Measurements from ENCODE around the gene AANAT. TPM values are rescaled to one million over a fixed set of nuclear protein-coding genes. Genes with fewer than 3 reads are reported as not detected.

AANAT gene
- 0.15 to 0.78 TPM (median 0.41 TPM) in 5 replicates for total RNA-seq (2022; extraction: Qiagen RNA extraction; ENCODE audit: low read depth)

GRCh38 chr17:76467366-76467765 is at the start of gene AANAT:
Gene AANAT (plus strand): TSS chr17:76467603. CDS start chr17:76468747, 1,144 bp downstream.

GRCh38 chr17:76452660-76453430 is 14.6 kb upstream of the AANAT start, which contains the start of gene UBE2O:
Gene UBE2O (minus strand): TSS chr17:76453152. CDS start chr17:76453141, 11 bp downstream.

DNA sequence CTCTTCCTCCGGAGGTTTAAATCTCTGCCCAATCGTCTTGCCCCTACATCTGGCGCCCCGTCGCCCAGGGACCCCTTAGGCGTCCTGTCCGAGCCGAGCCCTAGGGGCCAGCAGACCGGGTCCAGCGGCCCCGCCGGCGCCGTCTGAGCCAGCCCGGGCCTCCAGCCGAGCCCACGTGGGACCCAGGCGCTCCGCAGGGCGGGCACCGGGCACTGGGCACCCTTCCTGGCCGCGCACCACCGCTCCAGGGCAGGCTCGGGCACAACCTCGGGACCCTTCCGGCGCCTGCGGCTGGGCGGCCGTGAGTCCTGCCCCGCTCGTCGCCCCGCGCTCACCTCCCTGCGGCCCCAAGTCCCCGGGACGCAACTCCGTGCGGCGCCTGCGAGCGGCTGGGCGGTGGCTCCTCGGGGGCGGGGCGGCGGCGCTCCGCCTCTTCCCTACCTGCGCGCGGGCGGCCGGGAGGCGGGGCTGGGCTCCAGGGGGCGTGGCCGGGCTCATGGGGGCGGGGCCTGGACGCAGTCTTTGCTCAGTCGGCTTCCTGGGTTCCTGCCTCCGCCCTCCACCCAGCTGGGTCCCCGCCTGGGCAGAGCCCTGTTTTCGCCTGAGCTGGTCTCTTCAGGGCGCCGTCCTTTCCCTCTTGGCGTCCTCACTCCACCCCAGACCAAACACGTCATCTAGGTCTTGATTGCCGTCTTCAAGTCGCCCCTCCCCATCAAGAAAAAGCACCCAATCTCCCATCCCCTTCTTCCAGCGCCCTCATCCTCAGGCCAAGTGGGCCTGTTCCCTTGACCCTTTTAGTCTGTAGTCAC is 33.8 kb downstream of the AANAT start, which contains the start of gene RHBDF2:
RHBDF2 (minus strand) TSS at position 406 of the 809 bp plus-strand sequence. CDS start 19,899 bp downstream, outside the sequence.

Other genes with a start within 250 kb of the AANAT start
- 7.0 to 11.5 TPM (median 9.4 TPM) in 5 replicates for gene RNF157, start 227.1 kb upstream of the AANAT start, total RNA-seq (2022; extraction: Qiagen RNA extraction; ENCODE audit: low read depth)
- gene UBALD2, start 202.3 kb upstream of the AANAT start, total RNA-seq (2022; extraction: Qiagen RNA extraction; ENCODE audit: low read depth), result 72.5 to 135 TPM (median 115 TPM) in 5 replicates
- gene QRICH2, start 159.3 kb upstream of the AANAT start, total RNA-seq (2022; extraction: Qiagen RNA extraction; ENCODE audit: low read depth), result 0.58 to 1.2 TPM (median 0.87 TPM) in 5 replicates
- gene PRPSAP1, start 113.7 kb upstream of the AANAT start, total RNA-seq (2022; extraction: Qiagen RNA extraction; ENCODE audit: low read depth), result 57.5 to 64.2 TPM (median 59.4 TPM) in 5 replicates
- gene SPHK1, start 83.0 kb upstream of the AANAT start, total RNA-seq (2022; extraction: Qiagen RNA extraction; ENCODE audit: low read depth), result 38.3 to 52.8 TPM (median 45.0 TPM) in 5 replicates
- 30.4 to 37.2 TPM (median 33.1 TPM) in 5 replicates for gene UBE2O, start 14.5 kb upstream of the AANAT start, total RNA-seq (2022; extraction: Qiagen RNA extraction; ENCODE audit: low read depth)
- gene RHBDF2, start 33.8 kb downstream of the AANAT start, total RNA-seq (2022; extraction: Qiagen RNA extraction; ENCODE audit: low read depth), result 52.4 to 67.1 TPM (median 60.7 TPM) in 5 replicates
- gene CYGB, start 70.1 kb downstream of the AANAT start, total RNA-seq (2022; extraction: Qiagen RNA extraction; ENCODE audit: low read depth), result 0.56 to 1.6 TPM (median 1.0 TPM) in 5 replicates
- gene PRCD, start 72.4 kb downstream of the AANAT start, total RNA-seq (2022; extraction: Qiagen RNA extraction; ENCODE audit: low read depth), result not detected in 5 replicates
- 0.10 to 0.67 TPM (median 0.47 TPM) in 5 replicates for gene ST6GALNAC2, start 118.3 kb downstream of the AANAT start, total RNA-seq (2022; extraction: Qiagen RNA extraction; ENCODE audit: low read depth)
- 0.06 to 0.54 TPM (median 0.49 TPM) in 3 of 5 replicates, not detected in the others for gene ST6GALNAC1, start 176.2 kb downstream of the AANAT start, total RNA-seq (2022; extraction: Qiagen RNA extraction; ENCODE audit: low read depth)
- gene MXRA7, start 243.4 kb downstream of the AANAT start, total RNA-seq (2022; extraction: Qiagen RNA extraction; ENCODE audit: low read depth), result 60.6 to 68.0 TPM (median 65.9 TPM) in 5 replicates

All from A549 treated with GW870086 at 1 μM for 4 hours (cell line).